ENCODE measurements around the gene SLC11A2. TPM values are rescaled to one million over a fixed set of nuclear protein-coding genes. Genes with fewer than 3 reads are reported as not detected.

Gene SLC11A2
- total and polyA plus RNA-seq, 2 experiments from 2014 or later, result 19.4 to 48.9 TPM

DNA sequence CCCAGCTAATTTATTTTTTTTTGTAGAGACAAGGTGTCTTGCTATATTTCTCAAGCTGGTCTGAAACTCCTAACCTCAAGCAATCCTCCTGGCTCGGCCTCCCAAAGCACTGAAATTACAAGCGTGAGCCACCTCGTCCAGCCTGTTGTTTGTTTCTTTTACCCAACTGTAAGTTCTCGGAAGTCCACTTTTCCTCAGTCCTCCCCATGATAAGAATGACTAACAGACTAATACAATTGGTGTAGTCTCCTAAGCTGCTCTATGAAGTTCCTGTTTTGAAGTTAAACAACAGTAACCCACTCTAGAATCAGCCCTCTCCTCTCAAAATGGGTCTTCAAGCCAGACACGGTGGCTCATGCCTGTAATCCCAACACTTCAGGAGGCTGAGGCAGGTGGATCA lies 37.3 kb downstream of the SLC11A2 start:
- H3K4me3 Mint-ChIP-seq, result no peak overlapping the region
- Histone ChIP-seq H3K4me1 (ENCODE audit: insufficient read depth) (no peaks in the 10 kb centered on the region), H3K27ac (ENCODE audit: low read depth) (no peak overlapping the region), H3K79me2 (replicated peaks; ENCODE audit: insufficient read depth) (no peaks in the 10 kb centered on the region), H3F3A (replicated peaks; ENCODE audit: low read depth) (no peaks in the 10 kb centered on the region), H3K4me3 (no peak overlapping the region), H3K4me2 (no peak overlapping the region), H3K27me3 (ENCODE audit: insufficient read depth) (no peaks in the 10 kb centered on the region), H2AFZ (no peak overlapping the region), H4K20me1 (replicated peaks; ENCODE audit: insufficient read depth) (no peaks in the 10 kb centered on the region), H3K36me3 (ENCODE audit: insufficient read depth) (peaks cover 25% of the 10 kb centered on the region), H3K9me2 (ENCODE audit: insufficient read depth) (no peaks in the 10 kb centered on the region)
- H3K27ac Mint-ChIP-seq, result no peak overlapping the region; the same call in 1 of the 2 replicates
- DNase-seq (ENCODE audit: low spot score) (no peak), ATAC-seq (no peak)
- no peaks in the 10 kb centered on the region for H3K27me3 Mint-ChIP-seq (ENCODE audit: insufficient read depth, low read depth, poor library complexity)
- H3K4me1 Mint-ChIP-seq, result no peaks in the 10 kb centered on the region
- no peaks in the 10 kb centered on the region for H3K9me3 Mint-ChIP-seq
- TF ChIP-seq CREB1 (CRISPR knock-in tag; IDR thresholded peaks at IDR 0.05; ENCODE audit: low read depth) (no peak), JUNB (IDR thresholded peaks at IDR 0.05; ENCODE audit: unreplicated experiment) (no peak), ZNF331 (CRISPR knock-in tag; IDR thresholded peaks at IDR 0.05; ENCODE audit: low read depth) (no peak), NANOG (IDR thresholded peaks at IDR 0.05; ENCODE audit: borderline replicate concordance) (no peak), ZNF114 (CRISPR knock-in tag; IDR thresholded peaks at IDR 0.05) (no peak)
- TF ChIP-seq, protein P1, sequence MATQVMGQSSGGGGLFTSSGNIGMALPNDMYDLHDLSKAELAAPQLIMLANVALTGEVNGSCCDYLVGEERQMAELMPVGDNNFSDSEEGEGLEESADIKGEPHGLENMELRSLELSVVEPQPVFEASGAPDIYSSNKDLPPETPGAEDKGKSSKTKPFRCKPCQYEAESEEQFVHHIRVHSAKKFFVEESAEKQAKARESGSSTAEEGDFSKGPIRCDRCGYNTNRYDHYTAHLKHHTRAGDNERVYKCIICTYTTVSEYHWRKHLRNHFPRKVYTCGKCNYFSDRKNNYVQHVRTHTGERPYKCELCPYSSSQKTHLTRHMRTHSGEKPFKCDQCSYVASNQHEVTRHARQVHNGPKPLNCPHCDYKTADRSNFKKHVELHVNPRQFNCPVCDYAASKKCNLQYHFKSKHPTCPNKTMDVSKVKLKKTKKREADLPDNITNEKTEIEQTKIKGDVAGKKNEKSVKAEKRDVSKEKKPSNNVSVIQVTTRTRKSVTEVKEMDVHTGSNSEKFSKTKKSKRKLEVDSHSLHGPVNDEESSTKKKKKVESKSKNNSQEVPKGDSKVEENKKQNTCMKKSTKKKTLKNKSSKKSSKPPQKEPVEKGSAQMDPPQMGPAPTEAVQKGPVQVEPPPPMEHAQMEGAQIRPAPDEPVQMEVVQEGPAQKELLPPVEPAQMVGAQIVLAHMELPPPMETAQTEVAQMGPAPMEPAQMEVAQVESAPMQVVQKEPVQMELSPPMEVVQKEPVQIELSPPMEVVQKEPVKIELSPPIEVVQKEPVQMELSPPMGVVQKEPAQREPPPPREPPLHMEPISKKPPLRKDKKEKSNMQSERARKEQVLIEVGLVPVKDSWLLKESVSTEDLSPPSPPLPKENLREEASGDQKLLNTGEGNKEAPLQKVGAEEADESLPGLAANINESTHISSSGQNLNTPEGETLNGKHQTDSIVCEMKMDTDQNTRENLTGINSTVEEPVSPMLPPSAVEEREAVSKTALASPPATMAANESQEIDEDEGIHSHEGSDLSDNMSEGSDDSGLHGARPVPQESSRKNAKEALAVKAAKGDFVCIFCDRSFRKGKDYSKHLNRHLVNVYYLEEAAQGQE (IDR thresholded peaks at IDR 0.05; ENCODE audit: unreplicated experiment), result no peak
- TF ChIP-seq, protein P2, sequence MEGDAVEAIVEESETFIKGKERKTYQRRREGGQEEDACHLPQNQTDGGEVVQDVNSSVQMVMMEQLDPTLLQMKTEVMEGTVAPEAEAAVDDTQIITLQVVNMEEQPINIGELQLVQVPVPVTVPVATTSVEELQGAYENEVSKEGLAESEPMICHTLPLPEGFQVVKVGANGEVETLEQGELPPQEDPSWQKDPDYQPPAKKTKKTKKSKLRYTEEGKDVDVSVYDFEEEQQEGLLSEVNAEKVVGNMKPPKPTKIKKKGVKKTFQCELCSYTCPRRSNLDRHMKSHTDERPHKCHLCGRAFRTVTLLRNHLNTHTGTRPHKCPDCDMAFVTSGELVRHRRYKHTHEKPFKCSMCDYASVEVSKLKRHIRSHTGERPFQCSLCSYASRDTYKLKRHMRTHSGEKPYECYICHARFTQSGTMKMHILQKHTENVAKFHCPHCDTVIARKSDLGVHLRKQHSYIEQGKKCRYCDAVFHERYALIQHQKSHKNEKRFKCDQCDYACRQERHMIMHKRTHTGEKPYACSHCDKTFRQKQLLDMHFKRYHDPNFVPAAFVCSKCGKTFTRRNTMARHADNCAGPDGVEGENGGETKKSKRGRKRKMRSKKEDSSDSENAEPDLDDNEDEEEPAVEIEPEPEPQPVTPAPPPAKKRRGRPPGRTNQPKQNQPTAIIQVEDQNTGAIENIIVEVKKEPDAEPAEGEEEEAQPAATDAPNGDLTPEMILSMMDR (conservative IDR thresholded peaks at IDR 0.05; ENCODE audit: low read depth in 2 of 2), result no peak
- TF ChIP-seq, protein P3, sequence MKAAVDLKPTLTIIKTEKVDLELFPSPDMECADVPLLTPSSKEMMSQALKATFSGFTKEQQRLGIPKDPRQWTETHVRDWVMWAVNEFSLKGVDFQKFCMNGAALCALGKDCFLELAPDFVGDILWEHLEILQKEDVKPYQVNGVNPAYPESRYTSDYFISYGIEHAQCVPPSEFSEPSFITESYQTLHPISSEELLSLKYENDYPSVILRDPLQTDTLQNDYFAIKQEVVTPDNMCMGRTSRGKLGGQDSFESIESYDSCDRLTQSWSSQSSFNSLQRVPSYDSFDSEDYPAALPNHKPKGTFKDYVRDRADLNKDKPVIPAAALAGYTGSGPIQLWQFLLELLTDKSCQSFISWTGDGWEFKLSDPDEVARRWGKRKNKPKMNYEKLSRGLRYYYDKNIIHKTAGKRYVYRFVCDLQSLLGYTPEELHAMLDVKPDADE (IDR thresholded peaks at IDR 0.05), result no peak
- H3K36me3 Mint-ChIP-seq (ENCODE audit: low read depth), result peaks cover 48% of the 10 kb centered on the region

DNA sequence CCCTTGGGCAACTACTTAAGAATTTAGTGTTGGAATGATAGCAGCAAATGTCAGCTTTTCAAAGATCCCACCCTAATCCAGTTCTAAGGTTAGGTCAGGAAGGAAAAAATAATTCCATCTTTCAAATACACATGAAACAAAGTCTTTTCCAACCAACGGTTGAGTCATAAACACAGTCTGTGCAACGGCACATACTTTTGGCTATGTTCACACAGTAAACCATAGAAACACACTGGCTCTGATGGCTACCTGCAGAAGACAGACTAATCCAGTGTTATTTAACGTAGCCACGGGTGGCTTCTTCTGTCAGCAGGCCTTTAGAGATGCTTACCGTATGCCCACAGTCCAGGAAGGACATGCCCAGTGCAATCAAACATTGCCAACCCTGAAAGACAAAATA lies 38.1 kb downstream of the SLC11A2 start:
- H3K27ac Mint-ChIP-seq, result no peak overlapping the region
- Histone ChIP-seq H3F3A (replicated peaks; ENCODE audit: low read depth) (no peaks in the 10 kb centered on the region), H3K79me2 (replicated peaks; ENCODE audit: insufficient read depth) (no peaks in the 10 kb centered on the region), H4K20me1 (replicated peaks; ENCODE audit: insufficient read depth) (no peaks in the 10 kb centered on the region), H3K4me1 (ENCODE audit: insufficient read depth) (no peaks in the 10 kb centered on the region), H2AFZ (no peak overlapping the region), H3K27ac (ENCODE audit: low read depth) (no peak overlapping the region; the same call in 1 of the 2 replicates), H3K4me2 (no peak overlapping the region), H3K9me2 (ENCODE audit: insufficient read depth) (no peaks in the 10 kb centered on the region), H3K36me3 (ENCODE audit: insufficient read depth) (peaks cover 25% of the 10 kb centered on the region), H3K27me3 (ENCODE audit: insufficient read depth) (no peaks in the 10 kb centered on the region), H3K4me3 (no peak overlapping the region)
- H3K4me3 Mint-ChIP-seq, result no peak overlapping the region
- peaks cover 42% of the 10 kb centered on the region for H3K36me3 Mint-ChIP-seq (ENCODE audit: low read depth)
- no peak for ATAC-seq
- no peaks in the 10 kb centered on the region for H3K27me3 Mint-ChIP-seq (ENCODE audit: insufficient read depth, low read depth, poor library complexity)
- H3K4me1 Mint-ChIP-seq, result no peaks in the 10 kb centered on the region
- no peak for DNase-seq (ENCODE audit: low spot score)
- no peaks in the 10 kb centered on the region for H3K9me3 Mint-ChIP-seq
- TF ChIP-seq CREB1 (CRISPR knock-in tag; IDR thresholded peaks at IDR 0.05; ENCODE audit: low read depth) (no peak), ZNF114 (CRISPR knock-in tag; IDR thresholded peaks at IDR 0.05) (no peak)
- TF ChIP-seq, protein P3 (IDR thresholded peaks at IDR 0.05), result no peak
- TF ChIP-seq, protein P2 (conservative IDR thresholded peaks at IDR 0.05; ENCODE audit: low read depth in 2 of 2), result no peak

Data from GM23338 (cell line).